Measurements from ENCODE around the gene PRRG3. TPM values are rescaled to one million over a fixed set of nuclear protein-coding genes. Genes with fewer than 3 reads are reported as not detected.

PRRG3 gene
- total and polyA plus RNA-seq, 7 donors: 0.34 to 5.8 (median 1.8) TPM; not detected in 1

GRCh38 chrX:151697522-151697921 lies 2.3 kb downstream of the PRRG3 start:
- intact Hi-C loops (cut with DNase I): no loop called here
- Histone ChIP-seq H3K27ac (no peak overlapping the region), H3K36me3 (no peaks in the 10 kb centered on the region), H3K9me3 (no peaks in the 10 kb centered on the region), H3K4me1 (no peaks in the 10 kb centered on the region), H3K4me3 (no peak overlapping the region), H3K27me3 (peaks cover 0 to 11% (median 3%) of the 10 kb centered on the region in 3 donors)
- no peak for TF ChIP-seq POLR2AphosphoS5 (IDR thresholded peaks at IDR 0.05)
- TF ChIP-seq EP300 (IDR thresholded peaks at IDR 0.05): no peak
- no peak for TF ChIP-seq CTCF (IDR thresholded peaks at IDR 0.05)
- TF ChIP-seq POLR2A (IDR thresholded peaks at IDR 0.05): no peak
- peak; percentile 78 for DNase-seq
- WGBS, 2 donors: 66 to 70% methylated on average over 4 of the region's 4 CpGs

- intact Hi-C loops (cut with DNase I): no loop called here
- Histone ChIP-seq H3K9me3 (no peaks in the 10 kb centered on the region), H3K4me3 (no peak overlapping the region), H3K27ac (no peak overlapping the region), H3K27me3 (peaks cover 0 to 11% (median 3%) of the 10 kb centered on the region in 3 donors), H3K36me3 (no peaks in the 10 kb centered on the region), H3K4me1 (no peaks in the 10 kb centered on the region)
- DNase-seq: no peak
- TF ChIP-seq POLR2A (IDR thresholded peaks at IDR 0.05) (no peak), EP300 (IDR thresholded peaks at IDR 0.05) (no peak), CTCF (IDR thresholded peaks at IDR 0.05) (no peak), POLR2AphosphoS5 (IDR thresholded peaks at IDR 0.05) (no peak)
- 82 to 86% methylated on average over 6 of the region's 6 CpGs for WGBS, 2 donors
Measured at GRCh38 chrX:151698485-151698884, 3.2 kb downstream of the PRRG3 start.

GRCh38 chrX:151699746-151700145 lies 4.5 kb downstream of the PRRG3 start:
- Histone ChIP-seq H3K36me3 (no peaks in the 10 kb centered on the region), H3K27ac (no peak overlapping the region), H3K4me3 (no peak overlapping the region), H3K4me1 (no peaks in the 10 kb centered on the region), H3K9me3 (no peaks in the 10 kb centered on the region), H3K27me3 (peaks cover 0 to 7% (median 3%) of the 10 kb centered on the region in 3 donors)
- whole genome bisulfite sequencing, 2 donors: 92 to 94% methylated on average over 9 of the region's 9 CpGs
- intact Hi-C loops (cut with DNase I): no loop called here
- TF ChIP-seq POLR2AphosphoS5 (IDR thresholded peaks at IDR 0.05) (no peak), CTCF (IDR thresholded peaks at IDR 0.05) (no peak), POLR2A (IDR thresholded peaks at IDR 0.05) (no peak), EP300 (IDR thresholded peaks at IDR 0.05) (no peak)
- no peak for DNase-seq

GRCh38 chrX:151700581-151700980 lies 5.3 kb downstream of the PRRG3 start:
- Histone ChIP-seq H3K27ac (no peak overlapping the region), H3K9me3 (no peaks in the 10 kb centered on the region), H3K27me3 (peaks cover 0 to under 1% (median 0%) of the 10 kb centered on the region in 3 donors), H3K4me1 (no peaks in the 10 kb centered on the region), H3K36me3 (no peaks in the 10 kb centered on the region), H3K4me3 (no peak overlapping the region)
- DNase-seq: no peak
- intact Hi-C loops (cut with DNase I): no loop called here
- no peak for TF ChIP-seq EP300 (IDR thresholded peaks at IDR 0.05)
- TF ChIP-seq CTCF (IDR thresholded peaks at IDR 0.05): no peak
- no peak for TF ChIP-seq POLR2AphosphoS5 (IDR thresholded peaks at IDR 0.05)
- TF ChIP-seq POLR2A (IDR thresholded peaks at IDR 0.05): no peak
- WGBS, 2 donors: 92% methylated on average over 16 of the region's 16 CpGs

- 95 to 97% methylated on average over 4 of the region's 4 CpGs for WGBS, 2 donors
- Histone ChIP-seq H3K4me1 (no peaks in the 10 kb centered on the region), H3K36me3 (no peaks in the 10 kb centered on the region), H3K27ac (no peak overlapping the region), H3K4me3 (no peak overlapping the region), H3K27me3 (no peaks in the 10 kb centered on the region), H3K9me3 (no peaks in the 10 kb centered on the region)
- no peak for TF ChIP-seq CTCF (IDR thresholded peaks at IDR 0.05)
- TF ChIP-seq POLR2AphosphoS5 (IDR thresholded peaks at IDR 0.05): no peak
- no peak for TF ChIP-seq POLR2A (IDR thresholded peaks at IDR 0.05)
- TF ChIP-seq EP300 (IDR thresholded peaks at IDR 0.05): no peak
- intact Hi-C loops (cut with DNase I): no loop called here
- no peak for DNase-seq
Measured at GRCh38 chrX:151701071-151701470, 5.8 kb downstream of the PRRG3 start.
